NB4 (cell line): ENCODE data around the gene STAC3.

ENCODE experiments used
- DNase-seq: peaks from one replicate; pipeline ENCODE4 v3.0.0; 2010; ENCODE audit warnings: low read depth
- H3K4me3 ChIP-seq: one replicate; pipeline ENCODE4 v1.5.1; 2011; ENCODE audit warnings: mild to moderate bottlenecking, low read depth, low read length, moderate library complexity
- MYC ChIP-seq: IDR thresholded peaks from 2 replicates; pipeline ENCODE4 v1.6.1; 2011; ENCODE audit warnings: low read depth, low read length
- POLR2A ChIP-seq: IDR thresholded peaks from 2 replicates; pipeline ENCODE4 v1.6.1; 2011; ENCODE audit warnings: mild to moderate bottlenecking; ENCODE audit not compliant: insufficient read length; ENCODE audit errors: extremely low read depth
- TF ChIP-seq, protein P1 (sequence below): IDR thresholded peaks from 2 replicates; pipeline ENCODE4 v1.6.1; 2011; ENCODE audit warnings: low read depth, low read length
- TF ChIP-seq, protein P2 (sequence below): IDR thresholded peaks from one replicate; pipeline ENCODE4 v1.5.1; 2012; ENCODE audit warnings: low read depth, low read length

Gene STAC3

DNA sequence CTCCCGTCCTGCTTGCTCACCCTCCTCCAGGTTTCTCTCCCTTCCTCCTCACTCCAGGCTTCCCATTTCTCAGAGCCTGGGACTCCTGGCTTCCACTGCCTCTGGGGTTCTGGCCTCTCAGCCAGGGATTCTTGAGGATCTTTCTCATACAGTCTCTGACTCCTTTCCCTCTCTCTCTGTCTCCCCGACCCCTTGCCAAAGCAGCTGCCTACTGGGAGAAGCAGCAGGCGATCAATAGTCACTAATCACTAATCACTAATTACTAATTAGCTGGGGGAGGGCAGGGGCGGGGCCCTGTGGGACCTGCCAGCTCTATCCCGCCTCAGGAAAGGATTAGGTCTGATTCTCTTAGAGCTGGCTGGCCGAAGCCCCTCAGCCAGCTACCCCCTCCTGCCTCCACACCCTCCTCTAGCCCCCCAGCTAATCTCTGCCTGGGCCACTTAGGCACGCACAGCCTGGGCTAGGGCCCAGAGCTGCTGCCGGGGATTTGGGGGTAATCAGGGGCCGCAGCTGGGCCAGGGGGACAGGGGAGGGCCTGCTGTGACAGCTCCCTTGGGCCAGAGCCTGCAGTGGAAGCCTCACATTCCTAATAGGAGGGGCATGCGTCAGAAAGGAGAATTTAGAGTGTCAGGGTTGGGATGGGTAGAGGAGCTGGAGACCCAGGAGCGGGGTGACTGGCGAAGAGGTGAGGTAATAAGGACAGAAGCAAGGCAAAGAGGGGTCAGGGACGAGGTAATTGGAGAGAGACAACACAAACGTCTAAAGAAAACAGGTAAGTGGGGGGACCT, 31.6 kb downstream of the STAC3 start:
- TF ChIP-seq POLR2A (no peak), MYC (no peak)
- TF ChIP-seq, protein P1, sequence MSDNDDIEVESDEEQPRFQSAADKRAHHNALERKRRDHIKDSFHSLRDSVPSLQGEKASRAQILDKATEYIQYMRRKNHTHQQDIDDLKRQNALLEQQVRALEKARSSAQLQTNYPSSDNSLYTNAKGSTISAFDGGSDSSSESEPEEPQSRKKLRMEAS: no peak
- no peak overlapping the region for H3K4me3 ChIP-seq
- DNase-seq: no peak

DNA sequence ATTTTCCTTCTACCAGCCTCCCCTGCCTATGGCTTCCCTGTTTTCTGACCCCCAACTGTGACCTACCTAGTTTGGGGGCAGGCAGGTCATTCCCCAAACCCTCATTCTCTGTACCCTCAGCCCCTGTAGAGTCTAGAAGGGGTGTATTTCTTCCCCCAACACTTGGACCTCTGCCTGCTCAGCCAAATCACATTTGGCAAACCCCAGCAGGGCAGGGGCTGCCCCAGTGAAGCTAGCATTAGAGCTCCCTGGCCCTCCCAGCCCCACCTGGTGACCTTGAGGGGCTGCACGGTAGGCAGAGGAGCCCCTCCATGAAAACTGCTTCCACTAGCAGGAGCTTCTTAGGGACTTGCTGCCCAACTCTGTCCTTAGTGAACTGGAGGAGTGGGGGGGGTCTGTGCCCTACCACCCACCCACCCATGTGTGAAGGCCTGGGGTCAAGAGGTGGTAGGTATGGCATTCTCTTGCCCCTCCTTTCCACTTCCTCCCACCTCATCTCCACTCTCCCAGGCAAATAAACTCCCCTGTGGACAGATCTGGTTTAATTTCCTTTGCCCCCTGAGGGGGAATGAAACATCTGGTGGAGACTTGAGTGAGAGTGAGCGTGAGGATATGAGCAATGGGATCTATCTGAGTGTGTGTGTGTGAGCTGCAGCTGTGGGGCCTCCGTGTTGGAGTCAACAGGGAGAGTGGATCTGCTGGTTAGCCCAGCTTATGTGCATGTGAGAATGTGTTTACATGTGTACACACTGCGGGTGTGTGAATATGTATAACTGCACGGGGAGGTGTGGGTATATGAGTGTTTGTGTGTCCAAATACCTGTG, 32.7 kb downstream of the STAC3 start:
- H3K4me3 ChIP-seq: no peak overlapping the region
- DNase-seq: no peak

DNA sequence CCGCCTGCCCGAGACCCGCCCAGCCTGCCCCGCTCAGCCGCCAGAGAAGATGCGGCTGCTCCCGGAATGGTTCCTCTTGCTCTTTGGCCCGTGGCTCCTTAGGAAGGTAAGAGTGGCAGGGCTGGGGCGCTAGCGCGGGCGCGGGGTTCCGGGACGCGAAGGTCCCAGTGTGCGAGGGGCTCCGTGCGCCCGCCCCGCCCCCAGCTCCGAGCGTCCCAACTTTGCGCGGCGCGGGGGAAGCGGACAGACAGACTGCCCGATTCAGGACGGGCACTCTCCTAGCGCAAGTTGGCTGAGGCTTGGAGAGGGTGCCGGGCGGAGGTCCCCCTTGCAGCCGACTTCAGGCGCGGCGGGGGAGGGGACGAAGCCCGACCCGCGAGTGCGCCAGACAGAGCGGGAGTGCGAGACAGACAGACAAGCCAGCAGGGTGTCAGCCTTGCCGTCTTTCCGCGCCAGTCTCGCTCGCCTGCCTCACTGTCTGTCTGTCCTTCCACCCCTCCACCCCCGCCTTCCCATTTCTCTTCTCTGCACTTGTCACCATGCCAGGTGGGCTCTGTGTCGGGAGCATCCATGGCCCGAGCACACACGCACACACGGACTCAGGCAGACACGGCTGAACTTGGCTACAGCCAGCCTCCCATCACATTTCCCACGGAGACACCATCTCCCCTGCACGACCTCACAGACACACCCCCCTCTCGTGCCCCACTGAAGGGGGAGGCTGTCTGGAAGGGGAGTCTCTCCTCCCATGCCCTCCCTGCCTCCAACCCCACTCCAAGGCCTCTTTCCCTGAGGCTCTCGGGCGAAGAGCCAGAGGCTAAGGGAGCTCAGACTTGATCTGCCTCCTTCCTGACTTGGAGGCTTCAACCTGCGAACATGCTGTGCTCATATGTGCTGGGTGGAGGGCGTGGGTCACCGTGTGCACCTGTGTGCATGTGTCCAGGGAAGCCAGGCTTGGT, 33.8 kb downstream of the STAC3 start:
- peak; percentile 49 for DNase-seq
- TF ChIP-seq, protein P2, sequence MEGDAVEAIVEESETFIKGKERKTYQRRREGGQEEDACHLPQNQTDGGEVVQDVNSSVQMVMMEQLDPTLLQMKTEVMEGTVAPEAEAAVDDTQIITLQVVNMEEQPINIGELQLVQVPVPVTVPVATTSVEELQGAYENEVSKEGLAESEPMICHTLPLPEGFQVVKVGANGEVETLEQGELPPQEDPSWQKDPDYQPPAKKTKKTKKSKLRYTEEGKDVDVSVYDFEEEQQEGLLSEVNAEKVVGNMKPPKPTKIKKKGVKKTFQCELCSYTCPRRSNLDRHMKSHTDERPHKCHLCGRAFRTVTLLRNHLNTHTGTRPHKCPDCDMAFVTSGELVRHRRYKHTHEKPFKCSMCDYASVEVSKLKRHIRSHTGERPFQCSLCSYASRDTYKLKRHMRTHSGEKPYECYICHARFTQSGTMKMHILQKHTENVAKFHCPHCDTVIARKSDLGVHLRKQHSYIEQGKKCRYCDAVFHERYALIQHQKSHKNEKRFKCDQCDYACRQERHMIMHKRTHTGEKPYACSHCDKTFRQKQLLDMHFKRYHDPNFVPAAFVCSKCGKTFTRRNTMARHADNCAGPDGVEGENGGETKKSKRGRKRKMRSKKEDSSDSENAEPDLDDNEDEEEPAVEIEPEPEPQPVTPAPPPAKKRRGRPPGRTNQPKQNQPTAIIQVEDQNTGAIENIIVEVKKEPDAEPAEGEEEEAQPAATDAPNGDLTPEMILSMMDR: no peak
- TF ChIP-seq, protein P1: no peak
- TF ChIP-seq MYC (no peak), POLR2A (no peak)
- no peak overlapping the region for H3K4me3 ChIP-seq

More for the DNA sequence above, 32.7 kb downstream of the STAC3 start:
- TF ChIP-seq POLR2A: no peak
- TF ChIP-seq, protein P1: no peak
- TF ChIP-seq, protein P2: no peak

DNA sequence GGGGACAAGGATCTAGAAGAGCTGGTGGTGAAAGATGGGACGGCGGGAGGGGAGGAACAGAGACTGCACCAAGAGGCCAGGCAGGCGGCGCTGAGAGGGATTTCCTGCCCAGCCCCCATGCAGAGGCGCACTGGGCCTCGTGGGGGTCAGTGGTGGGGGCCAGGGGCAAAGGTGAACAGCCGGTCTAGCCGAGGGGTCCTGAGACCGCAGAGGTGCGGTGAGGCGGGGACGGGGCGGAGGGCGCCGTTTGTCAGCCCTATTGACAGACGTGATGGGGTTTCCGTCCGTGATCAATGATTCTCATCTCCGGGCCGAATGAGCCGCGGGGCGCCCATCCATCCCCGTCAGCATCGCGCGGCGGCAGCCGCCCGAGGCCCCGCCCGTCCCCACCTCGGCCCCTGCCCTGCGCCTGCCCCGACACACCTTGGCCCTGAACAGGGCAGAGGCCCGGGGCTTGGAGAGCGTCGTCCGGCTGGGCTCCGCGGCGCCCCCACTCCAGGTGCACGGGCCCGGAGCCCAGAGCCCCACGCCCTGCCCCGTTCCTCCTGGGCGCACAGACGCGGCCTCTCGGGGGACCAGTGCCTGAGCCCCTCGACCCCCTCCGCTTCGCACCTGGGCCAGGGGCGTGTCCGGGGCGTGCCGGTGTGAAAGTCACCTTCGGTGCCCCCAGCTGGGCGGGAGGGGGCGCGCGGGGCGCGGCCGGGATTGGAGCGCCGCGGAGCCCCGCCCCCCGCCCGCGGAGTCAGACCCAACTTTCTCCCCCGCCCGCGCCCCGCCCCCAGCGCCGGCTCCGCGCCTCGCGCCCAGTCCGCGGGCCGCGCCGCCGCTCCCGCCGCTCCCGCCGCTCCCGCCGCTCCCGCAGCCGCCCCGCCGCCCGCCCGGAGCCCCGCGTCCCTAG, 34.7 kb downstream of the STAC3 start, which contains the start of gene NXPH4:
NXPH4 (plus strand) TSS at position 781 of the 898 bp plus-strand sequence. CDS start 176 bp downstream, outside the sequence.
- no peak within 1 kb of the TSS for H3K4me3 ChIP-seq
- TF ChIP-seq, protein P2: no peak
- TF ChIP-seq, protein P1: no peak
- TF ChIP-seq MYC (no peak), POLR2A (no peak)
- no peak for DNase-seq

DNA sequence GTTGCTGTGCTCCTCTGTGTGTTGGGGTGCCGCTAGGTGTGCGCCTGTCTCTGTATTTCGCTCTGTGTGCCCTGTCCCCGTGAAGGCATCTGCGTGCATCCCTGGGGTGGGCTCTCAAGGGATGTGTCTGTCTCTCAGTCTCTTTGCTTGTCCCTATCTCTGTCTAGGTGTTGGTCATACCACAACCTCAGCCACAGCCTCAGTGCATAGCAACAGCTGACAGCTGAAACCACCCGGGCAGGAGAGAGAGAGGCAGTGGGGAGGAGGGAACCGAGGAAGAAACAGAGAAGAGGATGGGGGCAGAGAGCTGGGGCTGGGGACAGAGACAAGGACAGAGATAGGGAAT, 35.3 kb downstream of the STAC3 start:
- peak; percentile 35 for DNase-seq
- no peak overlapping the region for H3K4me3 ChIP-seq
- TF ChIP-seq, protein P1: no peak
- TF ChIP-seq POLR2A: no peak
- no peak for TF ChIP-seq MYC
- TF ChIP-seq, protein P2: no peak
